Femur (tissue), 1 donor: ENCODE data around the gene CYP46A1.

Experiments
- DNase-seq: peaks from one replicate; pipeline ENCODE4 v3.0.0-alpha.2; 2017

Gene CYP46A1

DNA sequence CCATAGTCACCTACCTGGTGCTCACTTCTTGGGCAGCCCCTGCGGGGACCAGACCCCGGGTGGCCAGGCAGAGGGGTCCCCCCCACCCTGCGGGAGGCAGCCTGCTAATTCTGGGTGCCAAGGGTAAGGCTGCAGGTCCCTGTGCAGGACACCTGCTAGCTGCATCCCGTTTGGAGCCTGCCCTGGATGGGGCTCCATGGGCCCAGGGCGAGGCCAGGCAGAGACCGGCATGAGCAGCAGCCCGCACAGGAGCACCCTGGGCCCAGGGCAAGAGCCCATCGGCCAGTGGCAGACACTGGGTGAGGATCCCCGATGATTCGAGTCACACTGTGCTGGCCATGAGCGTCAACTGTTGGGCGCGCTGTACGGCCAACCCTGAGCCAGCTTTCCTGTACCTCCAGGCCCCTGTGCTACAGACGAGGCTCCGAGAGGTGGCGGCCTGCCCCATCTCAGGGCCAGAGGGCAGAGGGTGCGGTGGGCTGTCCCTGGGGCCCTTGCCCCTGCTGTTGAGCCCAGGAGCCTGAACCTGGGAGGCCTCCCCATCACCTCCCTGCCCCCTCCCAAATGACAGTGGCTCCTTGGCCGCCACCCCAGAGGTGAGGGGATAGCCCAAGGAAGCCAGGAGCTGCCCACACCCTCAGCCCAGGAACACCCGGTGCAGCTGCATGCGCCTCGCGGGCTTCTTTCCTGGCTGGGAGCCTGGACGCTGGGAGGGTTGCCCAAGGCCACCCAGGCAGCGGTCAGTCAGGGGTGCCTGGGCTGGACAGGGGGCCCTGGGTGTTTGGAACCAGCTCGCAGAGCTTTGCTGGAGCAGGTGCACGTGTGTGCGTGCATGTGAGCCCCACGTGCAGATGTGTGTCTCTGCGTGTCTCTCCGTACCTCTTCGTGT lies 47.7 kb downstream of the CYP46A1 start:
- peak; percentile 65 for DNase-seq

DNA sequence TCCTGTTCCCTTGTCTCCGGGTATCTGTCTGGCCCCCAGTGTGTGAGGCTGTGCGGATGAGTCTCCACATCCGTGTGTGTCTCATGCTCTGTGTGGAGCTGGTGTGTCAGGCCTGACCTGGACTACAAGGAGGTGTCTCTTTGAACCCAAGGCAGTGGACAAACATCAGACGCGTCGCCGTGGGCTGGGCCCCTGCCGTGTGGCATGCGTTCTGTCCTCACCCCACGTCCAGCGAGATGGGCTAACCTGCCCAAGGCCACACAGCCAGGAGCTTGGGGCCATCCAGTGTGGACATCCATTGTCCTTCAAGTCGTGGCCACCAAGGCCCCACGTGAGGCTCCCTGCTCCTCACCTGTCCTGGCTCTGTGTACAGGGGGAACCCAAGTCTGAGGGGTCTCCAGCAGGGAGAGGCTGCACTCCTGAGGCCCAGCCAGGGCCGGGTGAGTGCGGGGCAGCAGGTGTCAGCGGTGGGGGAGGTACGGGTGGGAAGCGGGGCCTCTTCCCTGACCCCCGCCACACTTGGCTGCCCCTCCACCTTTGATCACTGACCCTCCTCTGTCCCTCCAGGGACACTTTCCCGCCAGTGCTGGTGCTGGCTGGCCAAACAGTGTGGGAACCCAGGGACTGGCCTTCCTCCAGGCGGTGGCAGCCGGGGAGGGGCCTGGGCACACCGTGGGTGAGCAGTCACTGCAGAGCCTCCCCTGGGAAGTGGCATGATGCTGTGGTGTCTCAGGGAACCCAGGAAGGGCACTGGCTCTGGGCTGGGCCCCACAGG lies 48.5 kb downstream of the CYP46A1 start:
- DNase-seq: peak; percentile 32

DNA sequence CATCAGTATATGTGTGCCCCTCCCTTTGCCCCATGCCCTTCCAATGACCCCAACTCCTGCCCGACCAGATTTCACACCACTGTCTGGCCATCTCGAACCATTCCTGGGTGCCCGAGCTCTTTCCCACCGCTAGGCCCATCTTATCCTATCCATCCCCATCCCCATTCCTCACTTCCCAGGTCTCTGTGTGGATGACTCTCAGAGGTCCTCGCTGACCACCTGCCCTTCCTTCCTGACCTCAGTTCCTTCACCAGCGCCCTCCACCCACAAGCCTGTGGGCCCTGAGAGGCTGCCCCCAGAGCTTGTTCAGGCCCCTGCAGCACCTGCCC lies 49.1 kb downstream of the CYP46A1 start:
- no peak for DNase-seq

DNA sequence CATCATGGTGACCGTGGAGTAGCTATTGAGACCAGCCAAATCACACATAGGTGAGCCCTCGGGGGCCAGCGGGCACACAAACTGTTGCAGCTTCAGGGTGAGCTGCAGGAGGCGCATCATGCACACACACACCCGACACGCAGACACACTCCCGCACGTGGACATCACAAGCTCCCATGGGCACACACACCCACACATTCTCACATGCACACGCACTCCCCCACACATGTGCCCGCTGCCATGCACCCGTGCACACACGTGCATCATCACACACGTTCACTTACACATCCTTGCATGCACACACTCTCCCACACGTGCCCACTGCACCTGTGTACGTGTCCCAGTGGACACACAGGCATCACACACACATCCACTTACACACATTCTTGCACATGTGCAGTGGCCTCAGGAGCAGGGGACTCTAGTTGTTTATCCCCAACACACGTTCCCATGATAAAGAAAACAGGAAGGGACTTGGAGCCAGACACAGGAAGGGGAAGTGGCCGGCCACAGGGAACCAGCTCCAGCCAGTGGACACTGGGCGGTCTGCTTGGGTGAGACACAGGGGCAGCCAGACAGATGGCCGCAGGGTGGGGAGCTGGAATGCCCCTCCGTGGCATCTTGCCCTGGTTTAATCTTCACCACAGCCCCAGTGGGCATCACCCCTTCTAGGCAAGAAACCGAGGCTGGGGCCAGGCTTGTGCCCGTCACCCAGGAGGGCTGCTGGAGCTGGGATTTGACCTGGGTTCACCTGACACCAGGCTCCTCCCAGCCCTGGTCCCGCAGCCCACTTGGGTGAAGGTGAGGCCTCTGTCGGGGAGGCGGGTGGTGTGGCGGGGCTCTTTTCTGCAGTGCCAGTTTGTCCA lies 49.7 kb downstream of the CYP46A1 start:
- DNase-seq: peak; percentile 62

DNA sequence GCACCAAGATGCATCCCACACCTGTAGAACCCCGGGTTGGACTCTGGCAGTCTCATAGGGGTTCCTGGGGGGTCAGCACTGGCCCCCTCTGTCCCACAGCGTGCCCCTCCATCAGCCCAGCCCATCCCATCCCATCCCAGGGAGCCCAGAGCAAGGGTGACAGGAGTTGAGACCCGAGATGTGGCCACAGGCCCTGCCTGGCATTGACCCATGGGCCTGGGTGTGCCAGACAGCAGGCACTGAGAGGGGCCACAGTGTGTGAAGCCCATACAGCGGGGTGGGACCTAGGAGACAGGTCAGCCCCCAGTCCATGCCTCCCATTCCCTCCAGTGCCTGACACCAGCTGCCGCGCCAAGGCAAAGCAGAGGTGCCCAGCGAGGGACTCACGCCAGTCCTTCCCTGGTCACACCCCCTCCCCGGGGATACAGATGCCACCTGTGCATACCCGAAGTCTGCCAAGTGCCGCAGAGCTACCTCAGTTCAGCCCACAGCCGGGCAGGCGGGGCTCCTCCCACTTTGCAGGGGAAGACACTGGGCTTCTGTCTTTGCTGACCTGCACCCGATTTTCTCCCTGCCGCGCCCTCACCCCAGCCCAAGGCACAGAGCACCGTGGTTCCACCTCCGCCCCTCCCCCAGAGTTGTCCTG lies 50.4 kb downstream of the CYP46A1 start:
- DNase-seq: peak; percentile 36

DNA sequence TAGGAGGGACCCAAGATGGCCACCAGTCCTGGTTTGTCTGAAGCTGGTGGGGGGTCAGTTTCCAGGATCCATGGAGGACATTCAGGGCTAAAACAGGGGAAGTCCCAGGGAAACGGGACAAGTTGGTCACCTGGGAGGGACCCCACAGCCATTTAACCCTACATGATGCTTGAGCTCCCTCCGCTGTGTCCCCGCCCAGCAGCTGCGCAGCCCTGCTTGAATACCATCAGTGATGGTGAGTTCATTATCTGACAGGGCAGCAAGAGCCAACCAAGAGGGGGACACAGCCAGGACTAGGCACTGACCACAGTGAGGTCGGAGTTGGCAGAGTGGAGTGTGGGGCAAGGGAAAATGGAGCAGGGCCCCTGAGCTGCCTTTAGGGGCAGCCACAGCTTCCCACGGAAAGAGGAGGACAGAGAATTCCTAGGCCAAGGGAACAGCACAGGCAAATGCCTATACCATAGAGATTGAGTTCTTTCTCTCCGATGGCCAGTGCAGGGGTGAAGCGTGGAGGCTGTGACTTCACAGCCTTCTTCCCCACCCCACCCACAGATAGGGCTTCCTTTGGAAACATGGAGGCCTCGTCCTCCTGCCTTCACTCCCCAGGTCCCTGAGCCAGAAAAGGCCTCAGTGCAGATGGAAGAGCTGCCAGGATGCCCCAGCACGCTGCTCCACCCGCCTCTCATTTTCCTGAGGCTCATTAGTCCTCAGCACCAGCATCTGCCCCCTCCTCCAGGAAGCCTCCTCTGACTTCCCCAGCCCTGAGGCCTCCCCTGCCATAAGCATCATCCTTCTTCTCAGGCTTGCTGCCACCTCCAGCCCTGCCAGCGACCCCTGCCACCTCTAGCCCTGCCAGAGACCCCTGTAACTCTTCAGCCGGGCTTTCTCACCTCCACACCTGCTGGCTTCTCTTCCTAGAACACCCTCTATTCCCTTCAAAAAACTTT lies 51.4 kb downstream of the CYP46A1 start:
- DNase-seq: peak; percentile 16

DNA sequence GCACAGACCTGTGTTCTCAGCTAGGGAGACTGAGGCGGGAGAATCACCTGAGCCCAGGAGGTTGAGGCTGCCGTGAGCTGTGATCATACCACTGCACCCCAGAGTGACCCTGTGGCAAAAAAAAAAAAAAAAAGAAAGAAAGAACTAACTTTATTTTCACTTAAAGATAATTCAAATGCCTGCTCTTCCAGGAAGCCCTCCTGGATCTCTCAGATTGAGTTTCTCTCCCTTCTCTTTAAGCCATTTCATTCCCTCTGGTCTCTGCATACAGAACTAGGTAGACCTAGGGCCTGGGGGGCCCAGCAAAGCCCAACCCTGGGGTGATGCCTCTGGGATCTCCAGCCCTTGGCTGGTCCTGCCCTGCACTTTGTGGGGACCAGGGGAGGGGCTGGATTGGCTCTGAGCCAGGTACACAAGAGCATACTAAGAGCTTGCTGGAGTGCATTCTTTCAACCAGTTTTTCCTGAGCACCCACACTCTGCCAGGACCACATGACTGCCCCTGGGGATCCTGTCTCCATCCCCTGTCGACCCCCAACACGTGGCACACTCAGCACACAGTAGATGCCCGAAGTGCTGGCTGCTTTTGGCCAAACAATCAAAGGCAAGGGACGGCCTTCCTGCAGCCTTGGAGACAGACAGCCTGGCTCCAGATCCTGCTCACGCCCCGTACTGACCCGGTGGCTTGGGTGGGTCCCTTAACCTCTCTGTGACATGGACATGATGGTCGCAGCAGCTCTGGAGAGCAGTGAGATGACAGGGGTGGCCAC lies 52.7 kb downstream of the CYP46A1 start:
- DNase-seq: peak; percentile 57

DNA sequence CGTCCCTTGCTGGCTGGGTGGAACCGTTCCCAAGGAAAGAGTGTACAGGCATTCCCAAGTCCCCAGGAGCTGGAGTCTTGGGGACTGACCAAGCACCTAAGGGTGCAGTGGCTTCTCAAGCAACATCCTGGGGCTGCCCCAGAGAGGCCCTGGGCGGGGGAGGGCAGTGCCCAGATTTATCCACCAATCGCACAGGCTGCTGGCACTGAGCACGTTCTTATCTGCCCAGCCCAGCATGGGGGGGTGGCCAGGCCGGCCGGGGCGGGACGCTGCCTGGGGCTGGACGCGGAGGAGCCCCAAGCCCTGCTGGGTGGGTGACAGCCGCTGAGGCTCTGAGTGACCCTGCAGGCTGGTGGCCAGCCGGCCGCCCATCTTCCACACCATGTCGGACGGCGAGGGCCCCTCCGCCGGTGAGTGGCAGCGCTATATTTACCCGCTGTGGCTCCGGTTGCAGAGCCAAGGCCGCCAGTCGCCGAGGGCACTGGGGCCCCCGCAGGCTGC lies 53.4 kb downstream of the CYP46A1 start:
- DNase-seq: peak; percentile 76

DNA sequence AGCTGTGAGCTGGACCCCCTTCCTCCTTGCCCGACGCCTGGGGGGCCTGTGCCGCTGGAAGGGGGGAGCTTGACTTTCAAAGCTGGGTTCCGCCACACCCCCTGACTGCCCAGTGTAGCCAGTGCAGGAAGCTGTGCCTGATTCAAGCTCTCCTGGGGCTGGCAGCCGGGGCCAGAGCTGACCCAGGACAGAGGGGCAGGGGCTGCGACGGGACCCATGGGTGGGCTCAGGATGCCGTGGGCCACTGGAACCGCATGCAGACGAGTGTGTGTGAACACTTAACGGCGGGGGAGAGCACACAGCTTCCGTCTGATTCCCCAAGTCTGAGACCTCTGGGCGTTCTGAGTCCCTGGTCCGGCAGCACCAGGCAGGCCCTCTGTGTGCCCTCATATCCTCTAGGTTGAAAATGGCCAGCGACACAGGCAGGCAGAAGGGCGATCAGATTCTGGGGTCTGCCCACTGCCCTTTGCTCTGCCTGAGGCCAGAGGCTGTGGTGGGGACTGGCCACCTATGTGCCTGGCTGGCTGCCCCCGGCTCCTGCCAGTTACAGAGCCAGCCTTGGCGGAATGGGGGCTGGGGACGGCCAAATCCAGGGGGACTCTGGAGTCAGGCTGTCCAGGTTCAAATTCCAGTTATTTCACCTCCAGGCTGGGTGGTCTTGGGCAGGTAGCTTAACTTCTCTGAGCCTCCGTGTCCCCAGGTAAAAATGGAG lies 54.0 kb downstream of the CYP46A1 start:
- no peak for DNase-seq

DNA sequence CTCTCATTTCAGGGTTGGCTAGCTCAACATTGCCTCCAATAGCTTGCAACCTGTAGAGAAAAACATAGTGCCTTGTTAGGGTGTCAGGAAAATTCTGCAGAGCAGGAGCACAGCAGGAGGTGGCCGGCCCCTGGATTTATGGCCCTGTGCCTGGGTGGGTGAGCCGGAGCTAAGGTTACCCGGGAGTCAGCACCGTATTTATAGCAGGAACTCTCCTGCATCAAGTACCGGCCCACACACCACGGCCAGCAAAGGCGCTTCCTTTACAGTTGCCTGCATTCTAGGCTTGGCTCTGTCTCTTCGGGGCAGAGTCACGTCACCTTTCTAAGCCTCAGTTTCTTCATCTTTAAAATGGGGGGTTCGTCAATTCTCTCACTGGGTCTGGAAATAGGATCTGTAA lies 56.3 kb downstream of the CYP46A1 start:
- DNase-seq: peak; percentile 28

DNA sequence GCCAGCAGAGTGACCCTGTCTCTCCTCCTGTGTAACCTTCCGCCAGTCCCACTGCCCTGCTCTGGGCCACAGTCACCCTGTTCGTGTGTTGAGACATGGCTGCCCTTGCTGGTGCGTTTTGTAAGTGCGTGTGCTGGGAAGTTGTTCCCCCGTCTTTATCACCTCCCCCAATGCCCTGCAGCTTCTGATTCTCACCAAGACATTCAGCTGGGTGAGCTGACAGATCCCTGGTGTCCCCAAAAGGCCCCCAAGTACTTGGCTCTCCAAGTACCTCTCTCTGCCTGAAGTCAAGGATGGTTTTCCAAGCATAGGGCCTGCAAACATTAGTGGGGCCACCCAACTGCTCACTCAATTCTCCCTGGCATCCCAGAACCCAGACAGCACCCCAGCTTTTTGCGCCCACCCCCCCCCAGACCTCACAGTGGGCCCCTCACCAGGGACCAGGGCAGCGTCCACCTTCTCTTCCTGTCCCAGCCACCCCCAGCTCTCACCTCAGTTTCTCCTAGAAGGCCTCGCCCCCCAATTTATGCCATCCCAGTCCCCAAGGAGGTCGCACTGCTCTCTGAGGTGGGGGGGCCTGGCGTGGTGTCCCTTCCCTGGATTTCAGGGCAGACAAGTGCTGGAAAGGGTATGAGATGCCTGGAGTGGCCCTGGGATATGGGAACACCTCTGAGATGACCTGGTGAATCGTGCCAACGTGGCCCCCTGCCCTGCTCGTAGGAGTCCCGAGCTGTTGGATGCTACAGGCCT lies 57.3 kb downstream of the CYP46A1 start:
- no peak for DNase-seq

DNA sequence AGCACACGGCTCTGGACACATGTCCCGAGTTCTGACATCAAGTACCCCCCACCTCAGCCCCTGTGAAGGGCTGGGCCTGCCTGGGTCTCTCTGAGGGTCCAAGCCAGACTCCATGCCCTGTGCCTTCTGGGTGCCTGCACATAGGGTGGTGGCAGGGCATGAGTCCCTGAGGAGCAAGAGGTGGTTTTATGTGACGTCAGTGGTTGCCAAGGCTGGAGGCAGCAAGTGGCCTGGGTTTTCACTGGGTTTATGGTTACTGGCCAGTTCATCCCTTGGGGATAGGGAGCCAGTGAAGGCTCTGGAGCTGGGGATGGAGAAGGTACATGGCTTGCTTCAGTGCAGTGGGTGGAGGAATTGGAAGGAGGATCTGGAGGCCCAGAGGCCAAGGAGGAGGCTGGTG lies 58.0 kb downstream of the CYP46A1 start:
- DNase-seq: no peak

DNA sequence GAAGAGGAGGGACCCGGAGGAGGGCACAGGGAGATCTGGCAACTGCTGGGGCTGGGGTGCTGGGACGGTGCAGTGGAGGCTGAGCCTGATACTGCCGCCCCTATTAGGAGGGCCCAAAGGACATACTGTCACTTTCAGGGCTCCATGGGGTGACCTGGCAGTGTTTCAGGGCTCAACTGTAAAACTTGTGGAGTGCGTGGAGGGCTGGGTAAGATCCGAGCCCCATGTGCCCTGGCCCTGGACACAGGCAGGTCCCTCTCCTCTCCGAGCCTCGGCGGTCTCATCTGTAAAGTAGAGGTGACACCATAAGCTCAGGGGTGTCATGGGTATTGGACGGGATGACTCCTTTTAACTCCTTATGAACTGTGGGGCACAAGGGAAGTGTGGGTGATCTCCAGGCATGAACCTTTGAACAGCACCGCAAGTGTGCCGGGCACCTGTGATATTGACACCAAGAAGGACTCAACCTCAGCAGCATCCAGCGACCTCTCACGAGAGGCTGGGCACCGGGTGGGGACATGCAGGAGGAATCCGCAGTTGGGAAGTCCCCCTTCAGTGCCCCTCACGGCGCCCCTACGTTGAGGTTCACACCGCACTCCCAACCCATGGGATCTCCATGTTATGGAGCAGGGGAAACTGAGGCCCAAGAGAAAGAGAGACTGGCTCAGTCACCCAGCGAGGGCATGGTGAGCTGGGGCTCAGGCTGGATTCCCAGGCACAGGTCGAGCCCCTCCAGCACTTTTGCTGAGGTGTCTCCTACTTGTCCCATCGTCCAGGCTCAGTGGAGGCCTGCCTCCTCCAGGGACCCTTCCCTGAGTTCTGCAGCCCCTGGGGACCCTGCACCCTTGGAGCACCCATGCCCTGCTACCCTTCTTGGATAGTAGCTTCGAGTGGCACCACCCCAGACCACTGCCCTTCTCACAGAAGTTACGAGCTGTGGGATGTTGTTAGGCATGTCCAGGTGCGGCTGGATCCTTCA lies 58.7 kb downstream of the CYP46A1 start:
- DNase-seq: peak; percentile 10

DNA sequence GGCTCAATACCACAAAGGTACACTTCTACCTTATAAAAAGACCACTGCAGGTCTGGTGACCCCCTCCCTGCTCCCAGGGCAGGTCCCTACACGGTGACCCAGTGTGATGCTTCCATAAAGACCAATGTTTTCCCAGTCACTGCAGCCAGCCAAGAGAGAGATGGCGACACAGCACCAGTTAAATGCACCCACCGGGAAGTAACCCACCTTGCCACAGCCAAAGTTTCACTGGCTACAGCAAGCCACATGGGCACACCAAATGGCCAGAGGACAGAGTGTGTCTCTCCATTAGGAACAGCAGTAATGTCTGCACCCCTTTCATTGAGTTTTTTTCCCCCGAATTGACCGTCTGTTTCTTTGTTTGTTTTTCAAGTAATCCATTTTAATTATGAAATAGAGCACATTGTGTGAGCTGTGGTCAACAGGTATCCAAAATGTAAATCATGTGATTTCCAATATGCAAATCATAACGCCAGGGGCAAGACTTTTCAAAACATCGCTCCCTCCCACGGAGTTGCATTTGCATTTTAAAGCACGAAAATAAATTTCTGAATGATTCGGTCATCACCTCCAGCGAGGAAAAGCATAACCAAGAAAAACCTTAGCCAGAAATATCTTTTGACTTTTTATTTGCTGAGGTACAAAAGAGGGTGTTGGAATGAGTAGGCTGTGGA lies 60.2 kb downstream of the CYP46A1 start:
- no peak for DNase-seq

DNA sequence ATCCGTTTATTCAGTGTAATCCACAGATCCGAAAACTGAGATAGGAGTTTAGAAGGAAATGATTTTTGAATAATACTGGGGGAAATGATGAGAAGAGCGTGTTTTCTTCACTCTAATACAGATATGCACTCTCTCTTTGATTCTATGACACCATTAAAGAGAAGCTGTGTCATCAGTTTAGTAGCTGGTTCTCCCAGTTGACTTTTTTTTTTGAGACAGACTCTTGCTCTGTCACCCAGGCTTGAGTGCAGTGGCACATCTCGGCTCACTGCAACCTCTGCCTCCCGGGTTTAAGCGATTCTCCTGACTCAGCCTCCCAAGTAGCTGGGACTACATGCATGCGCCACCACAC lies 60.8 kb downstream of the CYP46A1 start:
- DNase-seq: no peak

DNA sequence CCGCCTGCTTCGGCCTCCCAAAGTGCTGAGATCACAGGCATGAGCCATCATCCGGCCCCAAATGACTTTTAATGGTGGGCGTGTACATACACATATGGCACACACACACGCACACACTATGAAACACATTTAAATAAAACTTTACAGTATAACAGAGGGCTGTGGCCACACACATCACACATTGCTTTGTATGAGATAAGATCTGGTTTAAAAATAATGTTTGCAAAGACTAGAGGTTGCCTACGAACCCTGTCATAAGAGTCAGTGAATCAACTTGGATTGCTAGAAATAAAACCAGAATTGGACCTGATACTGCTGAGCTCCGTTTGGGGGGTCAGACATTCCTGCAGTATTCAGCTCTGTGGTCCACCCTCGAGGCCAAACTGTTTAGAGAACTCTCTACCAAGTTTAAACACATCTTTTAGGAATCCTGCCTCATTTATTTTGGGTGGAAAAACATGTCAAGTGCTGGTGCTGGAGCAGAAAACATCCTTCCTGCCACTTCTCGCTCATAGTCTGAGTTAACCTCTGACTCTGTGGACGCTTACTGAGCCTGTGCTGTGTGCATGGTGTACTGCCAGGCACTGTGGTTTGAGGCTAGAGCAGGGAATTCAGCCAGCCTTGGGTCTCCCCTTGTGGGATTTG lies 61.3 kb downstream of the CYP46A1 start:
- DNase-seq: peak; percentile 26

DNA sequence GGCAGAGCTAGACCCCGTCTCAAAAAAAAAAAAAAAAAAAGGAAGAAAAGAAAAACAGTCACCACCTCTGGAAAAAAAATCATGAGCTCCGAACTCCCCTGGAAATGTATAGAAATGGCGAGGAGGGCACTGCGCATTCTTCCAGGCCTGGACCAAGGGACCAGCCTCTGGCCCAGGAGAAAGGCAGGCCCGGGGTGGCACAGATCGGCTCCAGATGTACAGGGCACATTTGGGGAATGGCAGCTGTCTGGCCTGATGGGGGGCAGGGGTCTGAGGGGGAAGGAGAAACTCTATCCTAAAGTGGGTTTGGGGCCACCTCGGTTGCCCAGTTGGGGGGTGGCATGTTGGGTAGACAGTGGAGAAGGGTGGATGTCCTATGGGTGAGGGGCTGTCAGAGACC lies 63.1 kb downstream of the CYP46A1 start:
- peak; percentile 17 for DNase-seq
